PFSK-1 (cell line): ENCODE measurements around the gene AVP.

Experiments
- POLR2AphosphoS5 ChIP-seq: IDR thresholded peaks from 2 replicates; pipeline ENCODE4 v1.6.1; 2012; ENCODE audit warnings: low read depth, mild to moderate bottlenecking, control low read depth, low read length, moderate library complexity
- REST ChIP-seq, 2 experiments: IDR thresholded peaks; 2 replicates each; pipeline versions ENCODE4 v1.6.1 to v1.8.0; 2011 to 2012; ENCODE audit warnings: low read depth in 2 of 2, low read length in 2 of 2, control low read depth in 1 of 2, inconsistent platforms in 1 of 2, mild to moderate bottlenecking in 1 of 2, moderate library complexity in 1 of 2; ENCODE audit not compliant: insufficient read depth in 1 of 2
- SIN3A ChIP-seq: IDR thresholded peaks from 2 replicates; pipeline ENCODE4 v1.6.1; 2012; ENCODE audit warnings: mild to moderate bottlenecking, low read length, moderate library complexity, borderline replicate concordance; ENCODE audit not compliant: insufficient read depth
- TAF1 ChIP-seq: IDR thresholded peaks from 2 replicates; pipeline ENCODE4 v1.6.1; 2012; ENCODE audit warnings: low read length, control low read depth, borderline replicate concordance; ENCODE audit not compliant: insufficient read depth

GRCh38 chr20:3039426-3039825 is 45.1 kb downstream of the AVP start:
- TF ChIP-seq SIN3A: no peak
- no peak for TF ChIP-seq TAF1
- TF ChIP-seq POLR2AphosphoS5: no peak
- TF ChIP-seq REST (IDR thresholded peaks at IDR 0.05; ENCODE audit: insufficient read depth in 1 of 2, low read depth in 2 of 2, low read length in 2 of 2): no peak
